GM12872 (cell line): Measurements from ENCODE around the gene NAV3.

Experiments
- TF ChIP-seq, protein P1 (sequence below): IDR thresholded peaks from 3 replicates; pipeline ENCODE4 v1.5.1; 2011; ENCODE audit warnings: low read depth, mild to moderate bottlenecking, low read length, moderate library complexity; ENCODE audit not compliant: insufficient read depth

Gene NAV3

DNA sequence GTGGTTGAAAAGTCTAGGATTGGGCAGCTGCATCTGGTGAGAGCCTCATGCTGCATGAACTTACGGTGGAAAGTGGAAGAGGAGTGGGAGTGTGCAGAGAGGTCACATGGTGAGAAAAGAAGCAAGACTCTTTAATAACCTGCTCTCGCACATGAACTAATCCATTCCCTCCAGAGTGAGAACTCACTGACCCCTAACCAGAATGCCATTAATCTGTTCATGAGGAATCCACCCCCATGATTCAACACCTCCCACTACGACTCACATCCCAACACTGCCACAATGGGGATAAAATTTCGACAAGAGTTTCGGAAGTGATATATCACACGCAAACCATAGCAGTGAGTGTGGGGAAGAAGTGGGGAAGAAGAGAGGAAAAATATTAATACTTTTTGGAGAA is 377.4 kb downstream of the NAV3 start:
- TF ChIP-seq, protein P1, sequence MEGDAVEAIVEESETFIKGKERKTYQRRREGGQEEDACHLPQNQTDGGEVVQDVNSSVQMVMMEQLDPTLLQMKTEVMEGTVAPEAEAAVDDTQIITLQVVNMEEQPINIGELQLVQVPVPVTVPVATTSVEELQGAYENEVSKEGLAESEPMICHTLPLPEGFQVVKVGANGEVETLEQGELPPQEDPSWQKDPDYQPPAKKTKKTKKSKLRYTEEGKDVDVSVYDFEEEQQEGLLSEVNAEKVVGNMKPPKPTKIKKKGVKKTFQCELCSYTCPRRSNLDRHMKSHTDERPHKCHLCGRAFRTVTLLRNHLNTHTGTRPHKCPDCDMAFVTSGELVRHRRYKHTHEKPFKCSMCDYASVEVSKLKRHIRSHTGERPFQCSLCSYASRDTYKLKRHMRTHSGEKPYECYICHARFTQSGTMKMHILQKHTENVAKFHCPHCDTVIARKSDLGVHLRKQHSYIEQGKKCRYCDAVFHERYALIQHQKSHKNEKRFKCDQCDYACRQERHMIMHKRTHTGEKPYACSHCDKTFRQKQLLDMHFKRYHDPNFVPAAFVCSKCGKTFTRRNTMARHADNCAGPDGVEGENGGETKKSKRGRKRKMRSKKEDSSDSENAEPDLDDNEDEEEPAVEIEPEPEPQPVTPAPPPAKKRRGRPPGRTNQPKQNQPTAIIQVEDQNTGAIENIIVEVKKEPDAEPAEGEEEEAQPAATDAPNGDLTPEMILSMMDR = no peak

DNA sequence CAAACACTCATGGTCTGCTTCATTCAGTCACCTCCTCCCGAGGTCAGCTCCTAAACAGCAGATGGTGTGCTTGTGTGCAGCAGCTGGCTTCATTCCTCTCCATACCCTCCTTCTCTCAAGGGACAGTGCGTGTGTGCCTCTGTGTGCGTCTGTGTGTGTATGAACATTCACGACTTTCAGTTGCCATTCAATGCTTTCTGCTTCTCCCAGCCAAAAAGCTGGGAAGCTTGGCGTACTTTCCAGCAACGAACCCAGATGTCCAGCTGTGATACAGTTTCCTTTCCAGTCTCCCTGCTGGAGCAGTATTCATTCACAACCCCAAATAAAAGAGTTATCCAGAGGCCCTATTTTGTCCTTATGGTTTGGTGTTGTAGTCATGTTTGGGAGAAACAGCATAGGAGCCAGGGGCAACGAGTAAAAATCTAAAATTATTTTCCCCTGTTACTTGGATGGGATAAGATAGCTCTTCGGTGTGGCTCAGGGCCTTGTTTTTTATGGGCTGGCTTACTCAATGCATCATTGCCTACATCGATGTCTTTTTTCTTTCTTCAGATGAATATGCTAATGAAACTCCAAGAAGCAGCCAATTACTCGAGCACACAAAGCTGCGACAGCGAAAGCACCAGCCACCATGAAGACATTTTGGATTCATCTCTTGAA is 379.3 kb downstream of the NAV3 start:
- TF ChIP-seq, protein P1 = no peak

DNA sequence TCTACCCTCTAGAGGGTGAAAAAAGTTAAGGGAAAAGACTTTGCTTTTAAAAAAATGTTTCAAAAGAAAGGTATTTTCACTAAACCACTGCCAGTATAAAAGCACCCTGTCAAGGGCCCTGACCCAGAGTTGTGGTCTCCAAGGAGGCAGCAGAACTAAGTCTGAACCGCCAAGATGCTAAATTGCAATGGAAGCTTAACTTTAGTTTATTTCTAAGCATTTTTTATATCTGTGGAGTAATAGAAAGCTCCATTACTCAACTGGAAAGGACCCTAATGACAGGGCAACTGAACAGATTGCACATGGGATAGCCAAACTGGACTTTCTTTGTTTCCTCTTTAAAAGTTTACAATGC is 379.8 kb downstream of the NAV3 start:
- TF ChIP-seq, protein P1 = no peak

DNA sequence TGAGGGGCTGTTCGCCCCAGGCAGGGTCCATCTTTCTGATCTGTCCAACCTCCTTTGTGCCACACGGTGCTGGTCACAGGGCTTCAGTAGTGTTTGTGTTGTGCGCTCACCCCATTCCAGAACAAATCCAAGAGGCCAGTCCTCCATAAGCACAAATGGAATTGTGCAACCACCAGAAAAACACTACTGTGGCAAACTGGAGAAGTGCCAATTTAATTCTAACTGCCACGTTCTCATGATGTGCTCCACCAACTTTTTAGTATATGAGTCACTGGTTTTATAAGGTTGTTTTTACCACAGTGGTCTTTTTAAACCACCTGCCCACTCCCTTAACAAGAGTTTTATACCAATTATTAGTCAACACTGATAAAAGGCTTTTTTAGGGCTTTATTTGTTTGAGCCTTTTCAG is 380.2 kb downstream of the NAV3 start:
- TF ChIP-seq, protein P1 = no peak

DNA sequence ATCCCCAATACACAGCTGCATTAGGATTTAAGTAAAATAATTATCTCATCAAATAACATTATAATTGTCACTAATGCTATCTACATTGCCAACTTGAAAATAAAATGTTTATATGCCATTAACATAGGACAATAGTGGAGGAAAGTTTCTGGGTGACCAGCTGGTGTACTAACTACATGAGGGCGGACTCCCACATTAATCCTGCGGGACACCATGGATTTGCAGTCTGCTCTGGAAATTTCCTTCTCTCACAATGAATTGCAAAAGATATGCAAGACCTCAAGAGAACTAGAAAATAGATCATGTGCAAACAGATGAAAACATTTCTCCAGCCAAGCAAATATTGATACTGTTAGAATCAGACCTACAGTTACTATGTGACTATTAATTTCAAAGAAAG is 390.1 kb downstream of the NAV3 start:
- TF ChIP-seq, protein P1 = no peak

DNA sequence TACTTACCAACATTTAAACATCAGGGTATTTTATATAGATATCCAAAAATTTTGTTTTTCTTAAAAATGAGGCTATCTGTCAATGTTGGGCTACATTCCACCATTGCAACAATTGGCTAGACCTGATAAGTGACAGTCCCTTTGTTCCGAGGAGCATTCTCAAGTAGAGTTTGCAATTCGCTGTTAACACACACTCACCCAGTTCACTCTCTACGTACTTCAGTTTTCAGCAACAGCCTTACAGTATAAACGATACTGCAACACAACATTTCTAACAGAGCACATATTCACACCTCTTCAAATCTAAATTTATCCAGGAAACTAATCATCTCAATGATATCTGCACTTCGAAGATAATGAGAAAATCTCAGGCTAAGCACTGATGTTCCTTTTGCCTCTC is 393.5 kb downstream of the NAV3 start:
- TF ChIP-seq, protein P1 = no peak

DNA sequence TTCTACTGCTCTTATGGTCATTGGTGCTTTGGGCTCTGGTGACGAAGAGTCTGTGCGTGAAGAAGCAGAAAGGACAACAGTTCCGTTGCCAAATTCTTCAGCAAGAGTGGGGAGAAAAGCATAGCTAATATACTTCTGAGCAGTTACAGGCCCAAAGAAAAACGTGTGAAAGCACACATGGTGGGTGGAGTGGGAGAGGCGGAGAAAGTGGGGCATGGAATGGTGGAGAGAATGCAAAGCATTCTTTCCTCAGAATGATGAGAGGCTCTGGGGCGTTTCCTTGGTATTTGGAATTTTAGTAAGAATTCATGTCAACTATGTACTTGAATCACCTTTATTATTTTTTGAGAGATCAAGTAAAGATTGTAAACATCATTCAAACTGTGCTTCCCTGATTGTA is 396.1 kb downstream of the NAV3 start:
- TF ChIP-seq, protein P1 = no peak
